ENCODE measurements around the gene LRBA.
"Not testable (repeated sequence)": the region's sequence is repeated elsewhere in the genome, so short reads cannot be mapped to it uniquely, and the experiment has no call there.

LRBA gene

GRCh38 chr4:150743564-150744342 lies 271.3 kb downstream of the LRBA start:
- no peak for DNase-seq (ENCODE audit: low read depth in 2 of 2)

- not testable (repeated sequence) for DNase-seq (ENCODE audit: low read depth in 2 of 2)
These were observed 272.2 kb downstream of the LRBA start for GRCh38 chr4:150742930-150743329.

- no peak for DNase-seq (ENCODE audit: low read depth in 2 of 2)
These were observed 275.5 kb downstream of the LRBA start for GRCh38 chr4:150739591-150739990.

- DNase-seq (ENCODE audit: low read depth in 2 of 2): no peak
These were observed 289.0 kb downstream of the LRBA start for GRCh38 chr4:150725957-150726523.

GRCh38 chr4:150723727-150724411 lies 291.2 kb downstream of the LRBA start:
- no peak for DNase-seq (ENCODE audit: low read depth in 2 of 2)

- no peak for DNase-seq (ENCODE audit: low read depth in 2 of 2)
These were observed 292.1 kb downstream of the LRBA start for GRCh38 chr4:150722908-150723362.

GRCh38 chr4:150720973-150721518 lies 294.0 kb downstream of the LRBA start:
- DNase-seq (ENCODE audit: low read depth in 2 of 2): no peak

GRCh38 chr4:150717952-150718351 lies 297.1 kb downstream of the LRBA start:
- no peak for DNase-seq (ENCODE audit: low read depth in 2 of 2)

GRCh38 chr4:150714462-150715438 lies 300.3 kb downstream of the LRBA start:
- DNase-seq (ENCODE audit: low read depth in 2 of 2): no peak

- DNase-seq (ENCODE audit: low read depth in 2 of 2): no peak
These were observed 301.8 kb downstream of the LRBA start for GRCh38 chr4:150713251-150713650.

GRCh38 chr4:150710770-150711375 lies 304.2 kb downstream of the LRBA start:
- no peak for DNase-seq (ENCODE audit: low read depth in 2 of 2)

- DNase-seq (ENCODE audit: low read depth in 2 of 2): no peak
These were observed 307.1 kb downstream of the LRBA start for GRCh38 chr4:150708004-150708403.

- no peak for DNase-seq (ENCODE audit: low read depth in 2 of 2)
These were observed 315.5 kb downstream of the LRBA start for GRCh38 chr4:150699599-150699998.

GRCh38 chr4:150695162-150695561 lies 319.9 kb downstream of the LRBA start:
- DNase-seq (ENCODE audit: low read depth in 2 of 2): no peak

GRCh38 chr4:150694438-150694837 lies 320.6 kb downstream of the LRBA start:
- DNase-seq (ENCODE audit: low read depth in 2 of 2): no peak

GRCh38 chr4:150683775-150684350 lies 331.2 kb downstream of the LRBA start:
- no peak for DNase-seq (ENCODE audit: low read depth in 2 of 2)

- no peak for DNase-seq (ENCODE audit: low read depth in 2 of 2)
These were observed 333.0 kb downstream of the LRBA start for GRCh38 chr4:150682126-150682525.

- no peak for DNase-seq (ENCODE audit: low read depth in 2 of 2)
These were observed 334.0 kb downstream of the LRBA start for GRCh38 chr4:150681063-150681462.

- DNase-seq (ENCODE audit: low read depth in 2 of 2): no peak
These were observed 334.4 kb downstream of the LRBA start for GRCh38 chr4:150680651-150681050.

GRCh38 chr4:150679765-150680343 lies 335.2 kb downstream of the LRBA start:
- no peak for DNase-seq (ENCODE audit: low read depth in 2 of 2)
